HCT116 (cell line): Measurements from ENCODE around the gene SPRYD4.

Source experiments
- CEBPB ChIP-seq: IDR thresholded peaks from 2 replicates; pipeline ENCODE4 v1.6.1; 2012; ENCODE audit warnings: low read depth
- CTCF ChIP-seq, 3 experiments: fragments of 200-600 bp in 1 of 3; sonication (generic) in 1 of 3; IDR thresholded peaks in 2 of 3; conservative IDR thresholded peaks in 1 of 3; 2 replicates each; pipeline ENCODE4 v1.5.1; 2012 to 2017; ENCODE audit warnings: low read depth in 2 of 3, low read length in 2 of 3, antibody characterized with exemption in 1 of 3, borderline replicate concordance in 1 of 3, control low read depth in 1 of 3, mild to moderate bottlenecking in 1 of 3, mixed read lengths in 1 of 3, mixed run types in 1 of 3, moderate library complexity in 1 of 3; ENCODE audit not compliant: insufficient read depth in 1 of 3
- EGR1 ChIP-seq: IDR thresholded peaks from 2 replicates; pipeline ENCODE4 v1.6.1; 2012; ENCODE audit warnings: low read depth
- EZH2 ChIP-seq: fragments of 200-600 bp; sonication (generic); IDR thresholded peaks from 2 replicates; pipeline ENCODE4 v1.6.1; 2017; ENCODE audit warnings: antibody characterized with exemption, mixed run types
- EZH2phosphoT487 ChIP-seq: fragments of 200-600 bp; IDR thresholded peaks from 2 replicates; pipeline ENCODE4 v1.6.1; 2018; ENCODE audit warnings: antibody characterized with exemption, borderline replicate concordance
- JUND ChIP-seq: IDR thresholded peaks from 2 replicates; pipeline ENCODE4 v1.6.1; 2012
- POLR2A ChIP-seq: IDR thresholded peaks from 2 replicates; pipeline ENCODE4 v1.7.0; 2011; ENCODE audit warnings: borderline replicate concordance; ENCODE audit not compliant: insufficient read depth, insufficient read length; ENCODE audit errors: extremely low read depth
- RAD21 ChIP-seq: IDR thresholded peaks from 2 replicates; pipeline ENCODE4 v1.6.1; 2012; ENCODE audit warnings: low read depth, mild to moderate bottlenecking
- YY1 ChIP-seq: IDR thresholded peaks from 2 replicates; pipeline ENCODE4 v1.6.1; 2011; ENCODE audit warnings: low read length, low read depth, moderate library complexity, mild to moderate bottlenecking; ENCODE audit not compliant: insufficient replicate concordance; ENCODE audit errors: extremely low read depth
- ZNF274 ChIP-seq: fragments of 200-500 bp; sonication (Bioruptor generic); IDR thresholded peaks from 2 replicates; pipeline ENCODE4 v1.6.1; 2014; ENCODE audit warnings: mild to moderate bottlenecking, low read depth, low read length, inconsistent platforms
- TF ChIP-seq, protein P1 (sequence below): IDR thresholded peaks from 2 replicates; pipeline ENCODE4 v1.6.1; 2011; ENCODE audit warnings: mild to moderate bottlenecking, low read length, moderate library complexity; ENCODE audit not compliant: insufficient replicate concordance; ENCODE audit errors: extremely low read depth

- TF ChIP-seq RAD21: no peak
- TF ChIP-seq POLR2A: no peak
- no peak for TF ChIP-seq JUND
- TF ChIP-seq ZNF274: no peak
- TF ChIP-seq YY1: no peak
- no peak for TF ChIP-seq CTCF (IDR thresholded peaks at IDR 0.05 in 2 of 3, conservative IDR thresholded peaks at IDR 0.05 in 1 of 3; ENCODE audit: borderline replicate concordance in 1 of 3, insufficient read depth in 1 of 3, low read depth in 2 of 3, low read length in 2 of 3)
- TF ChIP-seq EZH2phosphoT487: no peak
- no peak for TF ChIP-seq CEBPB
- TF ChIP-seq EZH2: no peak
- TF ChIP-seq, protein P1, sequence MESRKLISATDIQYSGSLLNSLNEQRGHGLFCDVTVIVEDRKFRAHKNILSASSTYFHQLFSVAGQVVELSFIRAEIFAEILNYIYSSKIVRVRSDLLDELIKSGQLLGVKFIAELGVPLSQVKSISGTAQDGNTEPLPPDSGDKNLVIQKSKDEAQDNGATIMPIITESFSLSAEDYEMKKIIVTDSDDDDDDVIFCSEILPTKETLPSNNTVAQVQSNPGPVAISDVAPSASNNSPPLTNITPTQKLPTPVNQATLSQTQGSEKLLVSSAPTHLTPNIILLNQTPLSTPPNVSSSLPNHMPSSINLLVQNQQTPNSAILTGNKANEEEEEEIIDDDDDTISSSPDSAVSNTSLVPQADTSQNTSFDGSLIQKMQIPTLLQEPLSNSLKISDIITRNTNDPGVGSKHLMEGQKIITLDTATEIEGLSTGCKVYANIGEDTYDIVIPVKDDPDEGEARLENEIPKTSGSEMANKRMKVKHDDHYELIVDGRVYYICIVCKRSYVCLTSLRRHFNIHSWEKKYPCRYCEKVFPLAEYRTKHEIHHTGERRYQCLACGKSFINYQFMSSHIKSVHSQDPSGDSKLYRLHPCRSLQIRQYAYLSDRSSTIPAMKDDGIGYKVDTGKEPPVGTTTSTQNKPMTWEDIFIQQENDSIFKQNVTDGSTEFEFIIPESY: no peak
- no peak for TF ChIP-seq EGR1
Measured at GRCh38 chr12:56461235-56462159, 6.9 kb upstream of the SPRYD4 start.
